ENCODE data around the gene BMAL1. TPM values are rescaled to one million over a fixed set of nuclear protein-coding genes. Genes with fewer than 3 reads are reported as not detected.

BMAL1 gene
- total RNA-seq, 4 donors from 2014 or later: 19.4 to 87.5 (median 39.7) TPM

DNA sequence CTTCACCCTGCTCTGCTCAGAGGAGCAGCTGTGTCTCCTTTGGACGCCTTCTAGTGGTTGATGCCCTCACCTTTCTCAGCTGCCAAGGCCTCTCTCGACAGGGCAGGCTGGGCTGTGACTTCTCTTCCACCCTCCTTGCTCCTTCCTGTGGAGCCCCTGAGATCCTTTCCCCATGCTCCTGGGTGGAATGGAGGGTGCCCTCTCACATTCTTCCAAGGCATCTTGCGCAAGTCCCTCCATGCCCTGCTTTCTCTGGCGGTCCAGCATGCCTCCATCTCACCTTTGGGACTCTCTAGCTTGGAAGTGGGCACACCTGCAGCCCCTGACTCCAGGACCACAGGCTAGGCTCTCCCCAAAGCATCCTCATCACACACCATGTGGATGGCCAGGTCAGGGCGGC is 68.9 kb downstream of the BMAL1 start:
- Histone ChIP-seq H3K27me3 (no peaks in the 10 kb centered on the region), H3K4me1 (no peaks in the 10 kb centered on the region), H3K9me3 (no peaks in the 10 kb centered on the region), H3K36me3 (no peaks in the 10 kb centered on the region), H3K4me3 (no peak overlapping the region), H3K27ac (no peak overlapping the region)
- DNase-seq: no peak
- TF ChIP-seq POLR2A (IDR thresholded peaks at IDR 0.05) (no peak), CTCF (IDR thresholded peaks at IDR 0.05) (no peak)

- Histone ChIP-seq H3K36me3 (no peaks in the 10 kb centered on the region), H3K27me3 (no peaks in the 10 kb centered on the region)
- TF ChIP-seq POLR2A (IDR thresholded peaks at IDR 0.05): no peak
- TF ChIP-seq CTCF (IDR thresholded peaks at IDR 0.05): no peak
These were observed 70.3 kb downstream of the BMAL1 start for GRCh38 chr11:13347901-13348300.

DNA sequence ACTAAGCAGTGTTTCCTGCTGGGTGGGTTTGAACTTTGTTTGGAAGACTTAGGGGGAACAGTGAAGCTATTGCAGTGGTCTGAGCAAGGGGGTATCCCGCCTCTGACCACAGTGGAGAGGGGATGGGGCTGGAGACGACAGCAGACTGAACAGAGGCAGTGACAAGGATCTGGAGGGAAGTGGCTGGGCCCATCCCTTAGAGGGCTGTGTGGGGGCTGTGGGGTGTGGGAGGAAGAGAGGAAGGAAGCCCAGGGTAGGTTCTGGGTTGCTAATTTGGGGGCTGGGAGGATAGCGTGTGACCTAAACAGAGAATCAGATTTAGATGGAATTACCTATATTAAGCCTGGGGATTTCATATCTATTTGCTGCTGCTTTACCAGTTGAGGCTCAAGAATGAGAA is 70.7 kb downstream of the BMAL1 start:
- no peaks in the 10 kb centered on the region for H3K9me3 ChIP-seq
- DNase-seq: no peak
- TF ChIP-seq POLR2A (IDR thresholded peaks at IDR 0.05): no peak
- TF ChIP-seq CTCF (IDR thresholded peaks at IDR 0.05): no peak

More at GRCh38 chr11:13347901-13348300, 70.3 kb downstream of the BMAL1 start:
- no peak for DNase-seq
- Histone ChIP-seq H3K4me1 (no peaks in the 10 kb centered on the region), H3K4me3 (no peak overlapping the region), H3K27ac (no peak overlapping the region), H3K9me3 (no peaks in the 10 kb centered on the region)

GRCh38 chr11:13349046-13349445 is 71.5 kb downstream of the BMAL1 start:
- no peak for DNase-seq
- H3K27me3 ChIP-seq: no peaks in the 10 kb centered on the region
- no peak overlapping the region for H3K27ac ChIP-seq
- H3K4me1 ChIP-seq: no peaks in the 10 kb centered on the region
- no peak overlapping the region for H3K4me3 ChIP-seq
- TF ChIP-seq CTCF (IDR thresholded peaks at IDR 0.05): no peak
- no peak for TF ChIP-seq POLR2A (IDR thresholded peaks at IDR 0.05)
- peaks cover 0 to under 1% (median 0%) of the 10 kb centered on the region in 3 donors for H3K36me3 ChIP-seq
- no peaks in the 10 kb centered on the region for H3K9me3 ChIP-seq

More for the DNA sequence above, 70.7 kb downstream of the BMAL1 start:
- Histone ChIP-seq H3K36me3 (no peaks in the 10 kb centered on the region), H3K27ac (no peak overlapping the region), H3K27me3 (no peaks in the 10 kb centered on the region), H3K4me1 (no peaks in the 10 kb centered on the region), H3K4me3 (no peak overlapping the region)

- Histone ChIP-seq H3K36me3 (peaks cover 0 to 6% (median 0%) of the 10 kb centered on the region in 3 donors), H3K9me3 (no peaks in the 10 kb centered on the region), H3K27me3 (no peaks in the 10 kb centered on the region), H3K27ac (no peak overlapping the region), H3K4me1 (no peaks in the 10 kb centered on the region), H3K4me3 (no peak overlapping the region)
- TF ChIP-seq POLR2A (IDR thresholded peaks at IDR 0.05): no peak
- no peak for TF ChIP-seq CTCF (IDR thresholded peaks at IDR 0.05)
- no peak for DNase-seq
These were observed 72.0 kb downstream of the BMAL1 start for GRCh38 chr11:13349581-13349980.

GRCh38 chr11:13352711-13353110 is 75.1 kb downstream of the BMAL1 start:
- peaks cover 0 to 30% (median 0%) of the 10 kb centered on the region in 3 donors for H3K36me3 ChIP-seq
- no peak overlapping the region for H3K27ac ChIP-seq
- no peaks in the 10 kb centered on the region for H3K9me3 ChIP-seq
- no peaks in the 10 kb centered on the region for H3K27me3 ChIP-seq
- H3K4me1 ChIP-seq: no peaks in the 10 kb centered on the region
- TF ChIP-seq POLR2A (IDR thresholded peaks at IDR 0.05): no peak
- no peak for TF ChIP-seq CTCF (IDR thresholded peaks at IDR 0.05)
- no peak overlapping the region for H3K4me3 ChIP-seq
- DNase-seq: no peak

All from Peyer's patch (tissue), 4 donors.